SKM-1 (cell line): Measurements from ENCODE around the gene TRMT1.

Source experiments
- DNase-seq: peaks from one replicate; lab custom pipeline; 2025; ENCODE audit not compliant: unreplicated experiment; lab: John Stamatoyannopoulos, UW

Gene TRMT1

GRCh38 chr19:13057147-13057572 is 59.4 kb downstream of the TRMT1 start:
- no peak for DNase-seq

GRCh38 chr19:13056052-13056660 is 60.4 kb downstream of the TRMT1 start:
- no peak for DNase-seq

- no peak for DNase-seq
Observed at GRCh38 chr19:13055213-13056051, 61.1 kb downstream of the TRMT1 start.
